ENCODE results near the gene DISP3. TPM values are rescaled to one million over a fixed set of nuclear protein-coding genes. Genes with fewer than 3 reads are reported as not detected.

The DISP3 gene
- total and polyA plus RNA-seq, 2 of the 4 experiments (the other 2 are of a cell fraction) = 0.05 TPM; not detected in 1

DNA sequence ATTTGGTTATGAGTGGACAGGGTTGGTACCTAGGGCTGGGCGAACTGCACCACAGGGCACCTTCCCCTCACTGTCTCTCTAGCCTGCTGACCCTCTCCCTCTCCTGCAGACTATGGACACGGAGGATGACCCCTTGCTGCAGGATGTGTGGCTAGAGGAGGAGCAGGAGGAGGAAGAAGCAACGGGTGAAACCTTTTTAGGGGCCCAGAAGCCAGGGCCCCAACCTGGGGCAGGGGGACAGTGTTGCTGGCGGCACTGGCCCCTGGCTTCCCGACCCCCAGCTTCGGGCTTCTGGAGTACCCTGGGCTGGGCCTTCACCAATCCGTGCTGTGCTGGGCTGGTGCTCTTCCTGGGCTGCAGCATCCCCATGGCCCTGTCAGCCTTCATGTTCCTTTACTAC lies 21.9 kb downstream of the DISP3 start:
- H3K79me1 ChIP-seq (ENCODE audit: low read depth in 1 of 2, low read length in 2 of 2) = no peaks in the 10 kb centered on the region
- H2BK120ac ChIP-seq (ENCODE audit: low read depth, low read length) = no peak overlapping the region
- no peak overlapping the region for H3K18ac ChIP-seq (ENCODE audit: low read depth, low read length)
- H2BK5ac ChIP-seq (ENCODE audit: low read depth, low read length, poor library complexity, severe bottlenecking) = no peak overlapping the region
- H4K5ac ChIP-seq (ENCODE audit: low read depth, low read length) = no peak overlapping the region
- no TSS peak for BruUV-seq (replicated peaks)
- no peak for TF ChIP-seq SMC3 (IDR thresholded peaks at IDR 0.05; ENCODE audit: low read depth, low read length)
- H2AK5ac ChIP-seq (ENCODE audit: low read depth, low read length) = no peak overlapping the region
- H3K36me3 ChIP-seq (ENCODE audit: control insufficient read depth, insufficient read depth, low read length) = no peaks in the 10 kb centered on the region
- H3K4ac ChIP-seq (ENCODE audit: low read depth, low read length) = no peak overlapping the region
- H3K23ac ChIP-seq (ENCODE audit: low read depth, low read length) = no peak overlapping the region
- peaks cover 12% of the 10 kb centered on the region for H3K9me3 ChIP-seq (ENCODE audit: control insufficient read depth, insufficient read depth, low read length)
- H3K27me3 ChIP-seq (ENCODE audit: control insufficient read depth, insufficient read depth, low read length) = peaks cover 1% of the 10 kb centered on the region; the same call in 1 of the 2 replicates
- ChIA-PET CTCF (no interaction called here), POLR2A (ENCODE audit: unreplicated experiment) (no interaction called here)
- H3K9ac ChIP-seq (ENCODE audit: low read depth, low read length) = no peak overlapping the region
- DNase-seq (no peak), ATAC-seq (ENCODE audit: low read depth) (no peak)
- no peak overlapping the region for H4K8ac ChIP-seq (ENCODE audit: low read depth in 2 of 2, low read length in 2 of 2)
- H3K4me3 ChIP-seq (ENCODE audit: insufficient read depth, low read depth, low read length) = no peak overlapping the region
- H3K56ac ChIP-seq (ENCODE audit: extremely low read depth, insufficient read depth, low read length) = no peak overlapping the region
- H3K27ac ChIP-seq (ENCODE audit: insufficient read depth, low read length) = no peak overlapping the region
- no peaks in the 10 kb centered on the region for H3K4me1 ChIP-seq (ENCODE audit: control insufficient read depth, insufficient read depth, low read length)
- no peak overlapping the region for H4K91ac ChIP-seq (ENCODE audit: insufficient read depth, low read depth, low read length)
- H3K9me1 ChIP-seq (ENCODE audit: insufficient read depth, low read length) = no peaks in the 10 kb centered on the region
- no peak overlapping the region for H2BK15ac ChIP-seq (ENCODE audit: low read depth, low read length)
- no peak overlapping the region for H2AFZ ChIP-seq (replicated peaks; ENCODE audit: low read length, poor library complexity)
- in situ Hi-C loops (cut with MboI; ENCODE audit: low sequenced_read_pairs) (no loop called here), dilution Hi-C loops (cut with HindIII; ENCODE audit: low sequenced_read_pairs, unreplicated experiment) (no loop called here), intact Hi-C loops (cut with micrococcal nuclease) (no loop called here)
- no peaks in the 10 kb centered on the region for H4K20me1 ChIP-seq (ENCODE audit: insufficient read depth, low read length)
- H3K4me2 ChIP-seq (ENCODE audit: low read depth, low read length) = no peak overlapping the region
- H3K14ac ChIP-seq (replicated peaks; ENCODE audit: low read depth, low read length) = no peak overlapping the region
- H2BK20ac ChIP-seq (ENCODE audit: low read depth, low read length) = no peak overlapping the region
- H2AK9ac ChIP-seq (replicated peaks; ENCODE audit: low read depth, low read length, poor library complexity) = no peak overlapping the region
- WGBS, 2 experiments (ENCODE audit: extremely low coverage in 2 of 2, insufficient read length in 1 of 2) = 33% methylated on average over 1 of the region's 7 CpGs; no CpG with 5 or more reads in 1 of the 2 experiments

Data from IMR-90 (cell line).